IMR-90 (cell line): ENCODE results near the gene SYT5. TPM values are rescaled to one million over a fixed set of nuclear protein-coding genes. Genes with fewer than 3 reads are reported as not detected.

Source experiments
- ATAC-seq: fragments of 200-7000 bp; cut with Tn5 transposase; 2 replicates; pipeline ENCODE4 v1.9.1; 2020; ENCODE audit warnings: low read depth, mild to moderate bottlenecking, moderate library complexity
- BruUV-seq: library from RNA; stranded (reverse); fragments of 400-500 nt; replicated peaks from 2 replicates; lab custom pipeline; 2021; lab: Mats Ljungman, UMichigan
- CTCF ChIA-PET: fragments of 300-600 bp; formaldehyde crosslinking; extraction: SDS; loops from one replicate; lab custom pipeline; 2021; ENCODE audit warnings: antibody characterized with exemption; lab: Yijun Ruan, JAX
- POLR2A ChIA-PET: fragments of 300-600 bp; sonication (Branson Sonifier 250); formaldehyde crosslinking; loops from one replicate; lab custom pipeline; 2022; ENCODE audit warnings: antibody characterized with exemption; ENCODE audit not compliant: unreplicated experiment; lab: Charles Lee
- DNase-seq: peaks from one replicate; pipeline ENCODE4 v3.0.0; 2013
- H2AFZ ChIP-seq: replicated peaks from 2 replicates; pipeline ENCODE3; 2013; ENCODE audit warnings: low read length, mild to moderate bottlenecking; ENCODE audit not compliant: poor library complexity
- H2AK5ac ChIP-seq: 2 replicates; pipeline ENCODE4 v1.6.1; 2013; ENCODE audit warnings: low read depth, low read length, inconsistent platforms
- H2AK9ac ChIP-seq: replicated peaks from 2 replicates; pipeline ENCODE3; 2013; ENCODE audit warnings: mild to moderate bottlenecking, low read depth, low read length, moderate library complexity; ENCODE audit not compliant: poor library complexity
- H2BK120ac ChIP-seq: 2 replicates; pipeline ENCODE4 v1.6.1; 2013; ENCODE audit warnings: low read depth, low read length, inconsistent platforms
- H2BK15ac ChIP-seq: 3 replicates; pipeline ENCODE4 v1.6.1; 2013; ENCODE audit warnings: low read depth, low read length, inconsistent platforms
- H2BK20ac ChIP-seq: 2 replicates; pipeline ENCODE4 v1.6.1; 2013; ENCODE audit warnings: low read depth, mild to moderate bottlenecking, inconsistent platforms, low read length, moderate library complexity
- H2BK5ac ChIP-seq: 2 replicates; pipeline ENCODE4 v1.6.1; 2013; ENCODE audit warnings: mild to moderate bottlenecking, low read depth, low read length, inconsistent platforms; ENCODE audit not compliant: poor library complexity, severe bottlenecking
- H3K14ac ChIP-seq: replicated peaks from 2 replicates; pipeline ENCODE4 v1.6.1; 2013; ENCODE audit warnings: low read depth, low read length, inconsistent platforms
- H3K18ac ChIP-seq: 2 replicates; pipeline ENCODE4 v1.6.1; 2013; ENCODE audit warnings: low read depth, low read length, control low read depth
- H3K23ac ChIP-seq: 2 replicates; pipeline ENCODE4 v1.6.1; 2013; ENCODE audit warnings: low read depth, low read length, inconsistent platforms
- H3K27ac ChIP-seq: 2 replicates; pipeline ENCODE4 v1.5.1; 2013; ENCODE audit warnings: mild to moderate bottlenecking, control low read depth, low read length; ENCODE audit not compliant: insufficient read depth
- H3K27me3 ChIP-seq: 2 replicates; pipeline ENCODE4 v1.6.1; 2013; ENCODE audit warnings: low read length; ENCODE audit not compliant: control insufficient read depth, insufficient read depth
- H3K36me3 ChIP-seq: 2 replicates; pipeline ENCODE4 v1.6.1; 2013; ENCODE audit warnings: low read length, mixed read lengths; ENCODE audit not compliant: control insufficient read depth, insufficient read depth
- H3K4ac ChIP-seq: 2 replicates; pipeline ENCODE4 v1.6.1; 2013; ENCODE audit warnings: low read depth, low read length, inconsistent platforms
- H3K4me1 ChIP-seq: 2 replicates; pipeline ENCODE4 v1.6.1; 2013; ENCODE audit warnings: low read length, mixed read lengths; ENCODE audit not compliant: control insufficient read depth, insufficient read depth
- H3K4me2 ChIP-seq: 2 replicates; pipeline ENCODE4 v1.6.1; 2013; ENCODE audit warnings: low read depth, mild to moderate bottlenecking, control low read depth, low read length, moderate library complexity
- H3K4me3 ChIP-seq: 2 replicates; pipeline ENCODE4 v1.5.1; 2013; ENCODE audit warnings: low read depth, mild to moderate bottlenecking, control low read depth, low read length, moderate library complexity; ENCODE audit not compliant: insufficient read depth
- H3K56ac ChIP-seq: 2 replicates; pipeline ENCODE4 v1.6.1; 2013; ENCODE audit warnings: low read length, inconsistent platforms; ENCODE audit not compliant: insufficient read depth; ENCODE audit errors: extremely low read depth
- H3K79me1 ChIP-seq, 2 experiments: 2 replicates each; pipeline ENCODE4 v1.6.1; 2013; ENCODE audit warnings: low read length in 2 of 2, inconsistent platforms in 1 of 2, low read depth in 1 of 2
- H3K9ac ChIP-seq: 2 replicates; pipeline ENCODE4 v1.6.1; 2013; ENCODE audit warnings: low read depth, low read length, control low read depth
- H3K9me1 ChIP-seq: 2 replicates; pipeline ENCODE4 v1.6.1; 2013; ENCODE audit warnings: low read length, inconsistent platforms; ENCODE audit not compliant: insufficient read depth
- H3K9me3 ChIP-seq: 2 replicates; pipeline ENCODE4 v1.6.1; 2013; ENCODE audit warnings: low read length; ENCODE audit not compliant: control insufficient read depth, insufficient read depth
- H4K20me1 ChIP-seq: 2 replicates; pipeline ENCODE4 v1.6.1; 2013; ENCODE audit warnings: low read length, inconsistent platforms; ENCODE audit not compliant: insufficient read depth
- H4K5ac ChIP-seq: 2 replicates; pipeline ENCODE4 v1.6.1; 2013; ENCODE audit warnings: mild to moderate bottlenecking, low read depth, low read length, control low read depth
- H4K8ac ChIP-seq, 2 experiments: 2 replicates each; pipeline ENCODE4 v1.6.1; 2013; ENCODE audit warnings: low read depth in 2 of 2, low read length in 2 of 2, control low read depth in 1 of 2, inconsistent platforms in 1 of 2
- H4K91ac ChIP-seq: 2 replicates; pipeline ENCODE4 v1.6.1; 2013; ENCODE audit warnings: low read depth, low read length, inconsistent platforms; ENCODE audit not compliant: insufficient read depth
- BHLHE40 ChIP-seq: fragments of 150-350 bp; IDR thresholded peaks from 2 replicates; pipeline ENCODE4 v1.6.1; 2016; ENCODE audit warnings: mild to moderate bottlenecking, low read depth, low read length
- CEBPB ChIP-seq: IDR thresholded peaks from 2 replicates; pipeline ENCODE4 v1.6.1; 2012; ENCODE audit warnings: low read depth, low read length, improper control_type of control experiment
- CHD1 ChIP-seq: IDR thresholded peaks from 2 replicates; pipeline ENCODE4 v1.6.1; 2012; ENCODE audit warnings: low read depth, low read length, improper control_type of control experiment
- FOS ChIP-seq: fragments of 150-350 bp; IDR thresholded peaks from 2 replicates; pipeline ENCODE4 v1.6.1; 2016; ENCODE audit warnings: low read depth, low read length
- MAFK ChIP-seq: IDR thresholded peaks from 2 replicates; pipeline ENCODE4 v1.6.1; 2012; ENCODE audit warnings: low read depth, low read length, improper control_type of control experiment
- MAZ ChIP-seq: IDR thresholded peaks from 2 replicates; pipeline ENCODE4 v1.6.1; 2012; ENCODE audit warnings: low read depth, mild to moderate bottlenecking, low read length, improper control_type of control experiment, moderate library complexity, borderline replicate concordance
- MXI1 ChIP-seq: IDR thresholded peaks from 2 replicates; pipeline ENCODE4 v1.6.1; 2012; ENCODE audit warnings: low read depth, mild to moderate bottlenecking, low read length, moderate library complexity, borderline replicate concordance
- NFE2L2 ChIP-seq: fragments of 150-350 bp; IDR thresholded peaks from 2 replicates; pipeline ENCODE4 v1.6.1; 2016; ENCODE audit warnings: low read depth, mild to moderate bottlenecking, low read length
- POLR2A ChIP-seq: IDR thresholded peaks from 2 replicates; pipeline ENCODE4 v1.6.1; 2012; ENCODE audit warnings: mild to moderate bottlenecking, low read depth, low read length
- RAD21 ChIP-seq: IDR thresholded peaks from 2 replicates; pipeline ENCODE4 v1.6.1; 2012; ENCODE audit warnings: low read length, improper control_type of control experiment
- RCOR1 ChIP-seq: IDR thresholded peaks from 2 replicates; pipeline ENCODE4 v1.6.1; 2012; ENCODE audit warnings: mild to moderate bottlenecking, low read length, improper control_type of control experiment; ENCODE audit not compliant: insufficient replicate concordance
- RFX5 ChIP-seq: IDR thresholded peaks from 2 replicates; pipeline ENCODE4 v1.8.0; 2012; ENCODE audit warnings: low read depth, mild to moderate bottlenecking, low read length, moderate library complexity
- SMC3 ChIP-seq: fragments of 150-350 bp; IDR thresholded peaks from 2 replicates; pipeline ENCODE4 v1.6.1; 2016; ENCODE audit warnings: low read depth, mild to moderate bottlenecking, antibody characterized with exemption, low read length, moderate library complexity
- WGBS, 2 experiments: methylation state at CpG; one replicate each; pipeline versions ENCODE4 v1.1.5 to v1.1.7; 2013; ENCODE audit warnings: missing lambda C conversion rate in 2 of 2; ENCODE audit not compliant: insufficient read length in 1 of 2; ENCODE audit errors: extremely low coverage in 2 of 2; 5-methylcytosine and 5-hydroxymethylcytosine counted together
- dilution Hi-C: fragments of 300-500 bp; cut with HindIII; formaldehyde crosslinking; loops from one replicate; pipeline ENCODE4 v1.14.3; 2018; ENCODE audit warnings: low sequenced_read_pairs; ENCODE audit not compliant: unreplicated experiment
- in situ Hi-C: fragments of 300-500 bp; cut with MboI; formaldehyde crosslinking; loops from 3 replicates; pipeline ENCODE4 v1.14.3; 2019; ENCODE audit warnings: low sequenced_read_pairs, inconsistent platforms, mixed read lengths
- intact Hi-C: fragments of 100-400 bp; cut with micrococcal nuclease; formaldehyde crosslinking; loops from 2 replicates; pipeline ENCODE4 v1.10.0; 2022
- polyA plus RNA-seq, 3 experiments: library from polyadenylated mRNA; depleted of rRNA; stranded (reverse); fragments of >200 nt; gene quantifications; 2 replicates each; pipeline ENCODE4 v1.2.3, GENCODE V29; 2012; ENCODE audit warnings: low replicate concordance in 1 of 3
- total RNA-seq: library from RNA; depleted of rRNA; stranded (reverse); fragments of >200 nt; gene quantifications from 2 replicates; pipeline ENCODE4 v1.2.3, GENCODE V29; 2012
- TF ChIP-seq, protein P1 (sequence below): fragments of 150-350 bp; IDR thresholded peaks from 2 replicates; pipeline ENCODE4 v1.6.1; 2016; ENCODE audit warnings: low read depth, mild to moderate bottlenecking, low read length, moderate library complexity, borderline replicate concordance
- TF ChIP-seq, protein P2 (sequence below): conservative IDR thresholded peaks from 2 replicates; pipeline ENCODE4 v1.5.1; 2012; ENCODE audit warnings: mild to moderate bottlenecking, low read depth, low read length, improper control_type of control experiment
- TF ChIP-seq, protein P3 (sequence below): fragments of 150-350 bp; IDR thresholded peaks from 2 replicates; pipeline ENCODE4 v1.6.1; 2017; ENCODE audit warnings: mild to moderate bottlenecking, antibody characterized with exemption, low read length, low read depth

The SYT5 gene
- total and polyA plus RNA-seq, 2 of the 4 experiments (the other 2 are of a cell fraction) = under 0.01 to 0.15 TPM

DNA sequence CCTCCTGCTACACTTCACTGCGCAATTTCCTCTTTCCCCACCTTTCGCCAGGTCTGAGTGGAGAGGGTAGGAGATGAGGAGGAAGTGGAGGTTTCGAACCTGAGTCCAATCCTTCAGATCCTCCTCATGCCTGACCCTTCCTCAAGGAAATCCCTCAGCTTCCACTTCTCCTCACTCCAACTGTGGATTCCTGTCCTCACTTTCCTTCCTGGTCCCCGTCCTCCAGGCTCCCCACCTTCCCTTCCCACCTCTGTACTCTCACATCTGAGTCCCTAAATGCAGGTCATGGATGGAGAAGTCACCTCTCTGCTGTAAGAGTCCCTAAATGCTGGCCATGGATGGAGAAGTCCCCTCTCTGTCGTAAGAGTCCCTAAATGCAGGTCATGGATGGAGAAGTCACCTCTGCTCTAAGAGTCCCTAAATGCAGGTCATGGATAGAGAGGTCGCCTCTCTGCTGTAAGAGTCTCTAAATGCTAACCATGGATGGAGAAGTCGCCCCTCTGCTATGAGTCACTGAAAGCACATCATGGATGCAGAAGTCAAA lies 45.4 kb upstream of the SYT5 start:
- Histone ChIP-seq H3K36me3 (peaks cover 27% of the 10 kb centered on the region), H3K23ac (no peak overlapping the region), H3K79me1 (no peaks in the 10 kb centered on the region), H2AK5ac (no peak overlapping the region), H3K4ac (no peak overlapping the region), H4K91ac (no peak overlapping the region), H2BK120ac (no peak overlapping the region), H3K4me3 (no peak overlapping the region), H4K8ac (no peak overlapping the region), H4K5ac (no peak overlapping the region), H3K9ac (no peak overlapping the region), H3K9me3 (no peaks in the 10 kb centered on the region), H3K27me3 (no peaks in the 10 kb centered on the region), H3K9me1 (0 out of 2 replicates have a peak, but pooled peaks cover 6% of the 10 kb centered on the region), H3K56ac (no peak overlapping the region), H2BK15ac (no peak overlapping the region), H2BK20ac (no peak overlapping the region), H2AK9ac (no peak overlapping the region), H3K4me2 (no peak overlapping the region), H2AFZ (no peak overlapping the region), H3K14ac (no peak overlapping the region), H3K18ac (no peak overlapping the region), H3K4me1 (no peaks in the 10 kb centered on the region), H2BK5ac (no peak overlapping the region), H3K27ac (no peak overlapping the region), H4K20me1 (peaks cover 11% of the 10 kb centered on the region)
- ATAC-seq (no peak), DNase-seq (no peak)
- intact Hi-C loops = no loop called here
- TF ChIP-seq RCOR1 = no peak
- TF ChIP-seq CEBPB = no peak
- TF ChIP-seq FOS = no peak
- TF ChIP-seq, protein P1, sequence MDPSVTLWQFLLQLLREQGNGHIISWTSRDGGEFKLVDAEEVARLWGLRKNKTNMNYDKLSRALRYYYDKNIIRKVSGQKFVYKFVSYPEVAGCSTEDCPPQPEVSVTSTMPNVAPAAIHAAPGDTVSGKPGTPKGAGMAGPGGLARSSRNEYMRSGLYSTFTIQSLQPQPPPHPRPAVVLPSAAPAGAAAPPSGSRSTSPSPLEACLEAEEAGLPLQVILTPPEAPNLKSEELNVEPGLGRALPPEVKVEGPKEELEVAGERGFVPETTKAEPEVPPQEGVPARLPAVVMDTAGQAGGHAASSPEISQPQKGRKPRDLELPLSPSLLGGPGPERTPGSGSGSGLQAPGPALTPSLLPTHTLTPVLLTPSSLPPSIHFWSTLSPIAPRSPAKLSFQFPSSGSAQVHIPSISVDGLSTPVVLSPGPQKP = no peak
- TF ChIP-seq, protein P2, sequence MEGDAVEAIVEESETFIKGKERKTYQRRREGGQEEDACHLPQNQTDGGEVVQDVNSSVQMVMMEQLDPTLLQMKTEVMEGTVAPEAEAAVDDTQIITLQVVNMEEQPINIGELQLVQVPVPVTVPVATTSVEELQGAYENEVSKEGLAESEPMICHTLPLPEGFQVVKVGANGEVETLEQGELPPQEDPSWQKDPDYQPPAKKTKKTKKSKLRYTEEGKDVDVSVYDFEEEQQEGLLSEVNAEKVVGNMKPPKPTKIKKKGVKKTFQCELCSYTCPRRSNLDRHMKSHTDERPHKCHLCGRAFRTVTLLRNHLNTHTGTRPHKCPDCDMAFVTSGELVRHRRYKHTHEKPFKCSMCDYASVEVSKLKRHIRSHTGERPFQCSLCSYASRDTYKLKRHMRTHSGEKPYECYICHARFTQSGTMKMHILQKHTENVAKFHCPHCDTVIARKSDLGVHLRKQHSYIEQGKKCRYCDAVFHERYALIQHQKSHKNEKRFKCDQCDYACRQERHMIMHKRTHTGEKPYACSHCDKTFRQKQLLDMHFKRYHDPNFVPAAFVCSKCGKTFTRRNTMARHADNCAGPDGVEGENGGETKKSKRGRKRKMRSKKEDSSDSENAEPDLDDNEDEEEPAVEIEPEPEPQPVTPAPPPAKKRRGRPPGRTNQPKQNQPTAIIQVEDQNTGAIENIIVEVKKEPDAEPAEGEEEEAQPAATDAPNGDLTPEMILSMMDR = no peak
- no peak for TF ChIP-seq MAFK
- TF ChIP-seq POLR2A = no peak
- no peak for TF ChIP-seq MAZ
- no peak for TF ChIP-seq MXI1
- no peak for TF ChIP-seq RAD21
- TF ChIP-seq NFE2L2 = no peak
- no peak for TF ChIP-seq SMC3
- TF ChIP-seq CHD1 = no peak
- TF ChIP-seq, protein P3, sequence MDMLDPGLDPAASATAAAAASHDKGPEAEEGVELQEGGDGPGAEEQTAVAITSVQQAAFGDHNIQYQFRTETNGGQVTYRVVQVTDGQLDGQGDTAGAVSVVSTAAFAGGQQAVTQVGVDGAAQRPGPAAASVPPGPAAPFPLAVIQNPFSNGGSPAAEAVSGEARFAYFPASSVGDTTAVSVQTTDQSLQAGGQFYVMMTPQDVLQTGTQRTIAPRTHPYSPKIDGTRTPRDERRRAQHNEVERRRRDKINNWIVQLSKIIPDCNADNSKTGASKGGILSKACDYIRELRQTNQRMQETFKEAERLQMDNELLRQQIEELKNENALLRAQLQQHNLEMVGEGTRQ = no peak
- TF ChIP-seq RFX5 = no peak
- no peak for TF ChIP-seq BHLHE40
- WGBS, 2 experiments = no CpG with 5 or more reads among the region's 7 CpGs
- CTCF ChIA-PET = no interaction called here
- no TSS peak for BruUV-seq
- dilution Hi-C loops = no loop called here
- POLR2A ChIA-PET = no interaction called here
- in situ Hi-C loops = no loop called here
